NAMALWA (cell line): ENCODE measurements around the gene KCTD14.
"Not testable (repeated sequence)": the region's sequence is repeated elsewhere in the genome, so short reads cannot be mapped to it uniquely, and the experiment has no call there.

Source experiments
- DNase-seq: peaks from one replicate; pipeline ENCODE4 v3.0.0-alpha.2; 2015; ENCODE audit warnings: low spot score

The KCTD14 gene

DNA sequence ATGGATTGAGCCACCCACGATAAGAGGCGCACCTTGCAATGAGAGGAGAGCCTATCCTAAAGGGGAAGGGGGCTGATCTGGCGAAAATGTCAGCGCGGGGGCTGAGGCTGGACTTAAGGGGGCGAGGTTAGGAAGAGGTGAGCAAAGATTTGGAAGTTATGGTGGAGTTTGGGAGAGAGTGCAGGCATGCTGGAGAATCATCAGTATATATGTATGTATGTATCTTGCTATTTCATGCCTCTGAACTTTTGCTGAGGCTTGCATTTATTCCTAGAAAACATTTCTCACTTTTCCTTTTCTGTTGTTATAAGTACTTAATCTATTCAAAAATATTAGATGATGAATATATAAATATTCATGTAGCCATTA, 23.4 kb upstream of the KCTD14 start:
- DNase-seq, result no peak

DNA sequence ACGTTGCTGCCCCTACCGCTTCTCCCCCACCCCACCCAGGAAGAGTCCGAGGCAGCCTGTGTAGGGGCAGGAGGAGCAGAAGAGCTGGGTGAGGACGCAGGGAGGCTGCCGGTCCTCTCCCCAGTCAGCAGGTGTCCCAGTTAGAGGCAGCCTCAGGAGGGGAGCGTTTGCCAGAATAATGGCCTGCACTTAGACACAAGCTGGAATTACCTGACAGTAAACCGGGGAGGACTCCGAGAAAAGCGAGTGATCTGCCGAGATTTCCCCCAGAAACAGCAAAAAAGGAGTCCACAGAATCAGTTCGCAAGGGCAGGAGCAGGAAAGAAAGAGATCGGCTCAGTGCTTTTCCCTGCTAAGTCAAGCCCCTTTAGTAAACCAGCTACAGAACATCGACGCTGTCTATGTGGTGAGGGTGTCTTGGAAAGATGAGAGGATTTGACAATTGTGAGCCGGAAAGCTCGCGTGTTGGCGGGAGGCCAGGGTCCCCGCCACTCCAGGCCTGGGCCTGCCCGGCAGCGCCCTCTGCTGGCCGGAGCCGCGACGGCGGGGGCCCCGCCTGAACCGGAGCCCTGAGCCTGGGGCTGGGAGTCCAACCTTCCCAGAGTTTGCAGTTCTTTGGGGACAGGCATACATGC, 22.9 kb upstream of the KCTD14 start:
- peak; percentile 75 for DNase-seq

- no peak for DNase-seq
Measured at GRCh38 chr11:78044706-78045105, 21.6 kb upstream of the KCTD14 start.

DNA sequence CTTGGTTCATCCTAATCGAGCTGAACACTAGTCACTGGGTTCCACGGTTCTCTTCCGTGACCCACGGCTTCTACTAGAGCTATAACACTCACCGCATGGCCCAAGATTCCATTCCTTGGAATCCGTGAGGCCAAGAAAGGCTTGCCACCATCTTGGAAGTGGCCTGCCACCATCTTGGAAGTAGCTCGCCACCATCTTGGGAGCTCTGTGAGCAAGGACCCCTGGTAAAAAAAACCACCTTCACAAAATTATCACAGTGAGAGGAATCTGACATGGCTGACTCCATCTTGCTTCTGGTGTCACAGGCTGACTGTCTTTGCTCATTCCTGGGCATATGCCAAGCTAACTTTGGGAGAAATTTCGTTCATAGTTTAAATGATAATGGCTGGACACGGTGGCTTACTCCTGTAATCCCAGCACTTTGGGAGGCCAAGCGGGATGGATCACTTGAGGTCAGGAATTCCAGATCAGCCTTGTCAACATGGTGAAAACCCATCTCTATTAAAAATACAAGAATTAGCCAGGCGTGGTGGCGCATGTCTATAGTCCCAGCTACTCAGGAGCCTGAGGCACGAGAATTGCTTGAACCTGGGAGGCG, 18.9 kb upstream of the KCTD14 start:
- no peak for DNase-seq

DNA sequence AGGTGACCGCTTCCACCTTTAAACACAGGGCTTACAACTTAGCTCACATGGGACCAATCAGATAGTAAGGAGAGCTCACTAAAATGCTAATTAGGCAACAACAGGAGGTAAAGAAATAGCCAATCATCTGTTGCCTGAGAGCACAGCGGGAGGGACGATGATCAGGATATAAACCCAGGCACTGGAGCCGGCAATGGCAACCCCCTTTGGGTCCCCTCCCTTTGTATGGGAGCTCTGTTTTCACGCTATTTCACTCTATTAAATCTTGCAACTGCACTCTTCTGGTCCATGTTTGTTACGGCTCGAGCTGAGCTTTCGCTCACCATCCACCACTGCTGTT, 18.3 kb upstream of the KCTD14 start:
- DNase-seq, result not testable (repeated sequence)

- DNase-seq, result no peak
Measured at GRCh38 chr11:78040691-78041379, 17.8 kb upstream of the KCTD14 start.

GRCh38 chr11:78039919-78040671, 17.0 kb upstream of the KCTD14 start:
- DNase-seq, result peak; percentile 36

GRCh38 chr11:78039391-78039918, 16.4 kb upstream of the KCTD14 start:
- DNase-seq, result no peak

GRCh38 chr11:78038697-78039313, 15.7 kb upstream of the KCTD14 start:
- DNase-seq, result no peak

GRCh38 chr11:78037825-78038620, 14.9 kb upstream of the KCTD14 start:
- DNase-seq, result no peak

GRCh38 chr11:78037056-78037455, 14.0 kb upstream of the KCTD14 start:
- no peak for DNase-seq

DNA sequence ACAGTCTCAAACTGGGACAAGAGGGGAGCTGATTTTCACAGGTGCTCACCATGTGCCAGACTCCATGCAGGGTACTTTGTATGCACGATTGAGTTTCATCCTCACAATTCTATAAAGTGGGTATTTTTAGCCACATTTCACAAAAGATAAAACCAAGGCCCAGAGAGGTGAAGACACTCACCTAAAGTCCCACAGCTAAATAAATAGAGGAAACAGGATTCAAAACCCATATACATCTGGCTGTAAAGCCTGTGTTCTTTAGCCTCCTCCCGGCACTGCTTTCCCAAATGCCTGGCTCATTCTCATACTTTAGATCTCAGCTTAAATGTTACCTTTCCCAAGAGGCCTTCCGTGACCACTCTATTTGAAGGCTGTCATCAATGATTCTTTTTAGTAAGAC, 13.2 kb upstream of the KCTD14 start:
- DNase-seq, result no peak

GRCh38 chr11:78034623-78035022, 11.5 kb upstream of the KCTD14 start:
- no peak for DNase-seq

DNA sequence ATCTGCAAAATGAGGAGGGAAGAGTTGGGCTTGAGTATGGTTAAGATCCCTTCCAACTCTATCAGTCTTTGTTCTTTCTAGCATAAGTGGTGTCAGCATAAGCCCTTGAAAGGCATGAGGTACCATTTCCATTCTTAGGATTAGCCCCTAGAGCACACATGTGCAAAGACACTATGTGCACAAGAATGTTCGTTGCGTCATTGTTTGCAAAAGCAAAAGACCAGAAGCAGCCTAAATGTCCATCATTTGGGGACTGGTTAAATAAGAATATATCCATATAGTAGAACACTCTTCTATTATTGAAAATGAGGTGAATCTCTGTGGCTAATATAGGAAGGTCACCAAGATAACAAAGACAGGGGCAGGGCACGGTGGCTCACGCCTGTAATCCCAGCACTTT, 10.0 kb upstream of the KCTD14 start:
- no peak for DNase-seq

DNA sequence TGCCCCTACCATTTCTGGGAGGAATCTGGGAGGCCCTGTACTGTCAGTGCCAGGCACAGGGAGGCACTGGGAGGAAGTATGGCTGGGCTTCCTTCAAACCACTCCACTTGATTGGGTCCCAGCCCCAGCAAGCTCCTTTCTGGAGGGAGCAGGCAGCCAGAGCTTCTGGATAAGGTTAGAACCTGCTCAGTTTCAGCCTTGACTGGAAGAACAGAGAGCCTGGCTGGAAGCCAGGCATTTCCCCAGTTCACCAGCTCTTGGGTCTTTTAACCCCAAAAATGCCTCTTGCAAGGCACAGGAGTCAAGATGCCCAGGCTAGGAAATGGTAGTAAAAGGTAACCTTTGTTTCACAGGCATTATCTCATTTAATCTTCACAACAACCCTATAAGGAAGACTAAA, 9.0 kb upstream of the KCTD14 start:
- DNase-seq, result no peak

DNA sequence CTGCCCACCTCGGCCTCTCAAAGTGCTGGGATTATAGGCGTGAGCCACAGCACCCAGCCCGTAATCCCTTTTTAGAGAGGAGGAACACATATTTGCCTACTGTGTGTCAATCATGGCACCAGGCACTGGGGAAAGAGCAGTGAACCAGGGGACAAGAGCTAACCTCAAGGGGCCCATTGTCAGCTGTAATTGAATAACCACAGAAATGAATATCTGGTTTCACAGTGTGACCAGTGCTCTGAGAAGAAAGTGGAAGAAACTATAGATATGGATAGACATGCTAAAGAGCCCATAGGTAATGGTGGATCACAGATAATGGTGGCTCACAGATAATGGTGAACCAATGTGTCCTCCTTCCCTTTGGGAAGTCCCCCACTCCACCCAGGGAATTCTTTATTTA, 8.6 kb upstream of the KCTD14 start:
- no peak for DNase-seq

GRCh38 chr11:78030429-78031325, 7.6 kb upstream of the KCTD14 start:
- DNase-seq, result no peak

- DNase-seq, result not testable (repeated sequence)
Measured at GRCh38 chr11:78028423-78028822, 5.3 kb upstream of the KCTD14 start.

DNA sequence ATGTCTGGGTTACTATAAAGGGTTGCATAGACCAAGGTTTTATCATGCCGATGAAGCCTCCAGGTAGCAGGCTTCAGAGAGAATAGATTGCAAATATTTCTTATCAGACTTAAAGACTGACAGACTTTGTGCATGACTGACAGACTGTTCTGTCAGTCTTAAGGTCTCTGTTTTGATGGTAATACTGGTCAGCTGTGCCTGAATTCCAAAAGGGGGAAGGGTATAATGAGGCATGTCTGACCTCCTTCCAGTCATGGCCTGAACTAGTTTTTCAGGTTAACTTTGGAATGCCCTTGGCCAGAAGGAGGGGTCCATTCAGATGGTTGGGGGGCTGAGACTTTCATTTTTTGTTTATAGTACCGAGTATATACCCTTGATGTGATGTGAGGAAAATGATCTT, 4.7 kb upstream of the KCTD14 start:
- DNase-seq, result no peak

DNA sequence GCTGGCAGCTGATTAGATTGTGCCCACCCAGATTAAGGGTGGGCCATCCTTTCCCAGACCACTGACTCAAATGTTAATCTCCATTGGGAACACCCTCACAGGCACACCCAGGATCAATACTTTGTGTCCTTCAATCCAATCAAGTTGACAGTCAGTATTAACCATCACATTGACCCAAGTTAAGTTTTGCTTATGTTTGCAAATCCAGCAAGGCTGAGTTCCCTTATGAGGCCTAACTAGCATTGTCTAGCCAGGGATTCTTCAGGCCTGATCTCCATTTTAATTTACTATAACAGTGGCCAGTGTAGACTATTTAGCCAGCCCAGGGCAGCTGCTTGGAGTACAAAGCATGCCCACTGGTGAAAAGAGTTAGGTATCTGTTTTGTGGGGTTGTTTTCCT, 2.3 kb upstream of the KCTD14 start:
- DNase-seq, result no peak
